CD4-positive, alpha-beta T cell treated with Interleukin-10 for 1 hour (primary cell): ENCODE data around the gene PDE8B.
"Not testable (repeated sequence)": the region's sequence is repeated elsewhere in the genome, so short reads cannot be mapped to it uniquely, and the experiment has no call there.

Source experiments
- DNase-seq: peaks from one replicate; pipeline ENCODE4 v3.0.0-alpha.2; 2020

The PDE8B gene

GRCh38 chr5:77454123-77454522 lies 243.6 kb downstream of the PDE8B start:
- DNase-seq, result no peak

GRCh38 chr5:77461287-77461686 lies 250.8 kb downstream of the PDE8B start:
- no peak for DNase-seq

- no peak for DNase-seq
These were observed 253.4 kb downstream of the PDE8B start for GRCh38 chr5:77463905-77464304.

GRCh38 chr5:77468875-77469274 lies 258.4 kb downstream of the PDE8B start:
- DNase-seq, result not testable (repeated sequence)

- DNase-seq, result not testable (repeated sequence)
These were observed 264.6 kb downstream of the PDE8B start for GRCh38 chr5:77475041-77475440.
